Activated CD8-positive, alpha-beta memory T cell treated with anti-CD3 and anti-CD28 coated beads, Interleukin-2, amount 50 U/mL, for 1 hour (primary cell): ENCODE measurements around the gene RIC8A.
"Not testable (repeated sequence)": the region's sequence is repeated elsewhere in the genome, so short reads cannot be mapped to it uniquely, and the experiment has no call there.

Source experiments
- DNase-seq: peaks from one replicate; pipeline ENCODE4 v3.0.0-alpha.2; 2020; ENCODE audit errors: extremely low read depth

RIC8A gene

DNA sequence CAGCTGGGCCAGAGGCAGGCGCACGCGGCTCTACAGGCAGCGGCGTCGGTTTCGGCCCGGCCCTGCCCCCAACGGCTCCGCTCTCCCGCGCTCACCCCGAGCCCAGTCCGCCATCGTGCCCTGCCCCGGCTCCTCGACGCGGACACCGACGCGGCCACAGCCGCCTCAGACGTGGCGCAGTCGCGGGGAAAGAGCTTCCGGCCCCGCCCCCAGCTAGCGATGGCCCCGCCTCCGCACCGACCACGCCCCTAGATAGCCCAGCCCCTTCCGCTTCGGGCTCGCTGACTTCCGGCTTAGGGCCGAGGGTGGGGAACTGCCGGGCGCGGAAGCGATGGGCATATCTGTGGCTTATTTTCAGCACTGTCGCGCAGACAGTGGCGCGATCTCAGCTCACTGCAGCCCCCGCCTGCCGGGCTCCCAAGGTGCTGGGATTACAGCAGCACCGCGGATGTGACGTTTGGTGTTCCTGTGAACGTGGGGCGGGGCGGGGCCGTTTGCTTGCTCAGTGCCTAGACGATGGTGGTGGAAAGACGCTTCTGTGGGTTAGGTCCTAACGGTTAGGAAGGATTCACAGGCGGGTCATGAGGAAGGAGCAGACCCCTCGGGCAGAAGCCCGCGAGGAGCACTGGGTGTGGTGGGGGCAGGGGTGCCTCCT is at the start of gene RIC8A, which contains the start of gene BET1L:
RIC8A (plus strand) TSS at position 501 of the 655 bp plus-strand sequence. CDS start 1,147 bp downstream, outside the sequence.
BET1L (minus strand) TSS at position 192 of the 655 bp plus-strand sequence; CDS start at position 114, 78 bp downstream.
- DNase-seq = peak; percentile 96

DNA sequence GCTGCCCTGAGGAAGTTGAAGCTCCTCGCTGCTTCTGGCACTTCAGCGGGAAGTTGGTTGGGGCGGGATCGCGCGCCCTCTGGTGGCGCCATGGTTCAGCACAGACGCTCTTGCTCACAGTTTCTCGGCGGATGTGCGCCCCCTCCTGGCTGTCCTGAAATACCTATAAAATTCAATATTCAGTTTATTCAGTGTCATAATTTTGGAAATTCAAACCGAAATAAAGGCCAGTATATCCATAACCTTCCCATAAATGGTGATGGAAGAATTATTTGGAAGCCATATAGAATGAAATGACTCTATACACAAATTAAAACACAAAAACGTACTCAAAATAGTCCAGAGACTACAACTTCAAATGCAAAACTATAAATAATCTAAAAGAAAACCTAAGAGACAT is 27.3 kb upstream of the RIC8A start:
- DNase-seq = not testable (repeated sequence)

DNA sequence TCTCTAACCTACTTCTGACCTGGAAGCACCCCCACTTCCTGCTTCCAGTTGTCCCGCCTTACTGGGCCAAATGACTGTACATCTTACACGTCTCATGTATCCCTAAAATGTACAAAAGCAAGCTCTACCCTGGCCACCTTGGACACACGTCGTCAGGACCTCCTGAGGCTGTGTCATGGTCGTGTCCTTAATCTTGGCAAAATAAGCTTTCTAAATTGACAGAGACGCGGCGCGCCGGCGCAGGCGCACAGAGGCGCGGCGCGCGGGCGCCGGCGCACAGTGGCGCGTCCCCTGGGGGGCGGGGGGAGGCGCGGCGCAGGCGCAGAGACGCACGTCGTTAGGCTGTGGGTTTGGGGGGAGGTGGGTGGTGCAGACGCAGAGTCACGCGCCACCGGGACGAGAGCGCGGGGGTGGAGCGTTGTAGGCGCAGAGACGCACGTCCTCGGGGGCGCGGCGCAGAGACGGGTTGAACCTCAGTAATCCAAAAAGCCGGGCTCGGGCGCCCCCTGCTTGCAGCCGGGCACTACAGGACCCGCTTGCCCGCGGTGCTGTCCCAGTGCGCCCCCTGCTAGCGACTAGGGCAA is 18.2 kb upstream of the RIC8A start:
- not testable (repeated sequence) for DNase-seq

DNA sequence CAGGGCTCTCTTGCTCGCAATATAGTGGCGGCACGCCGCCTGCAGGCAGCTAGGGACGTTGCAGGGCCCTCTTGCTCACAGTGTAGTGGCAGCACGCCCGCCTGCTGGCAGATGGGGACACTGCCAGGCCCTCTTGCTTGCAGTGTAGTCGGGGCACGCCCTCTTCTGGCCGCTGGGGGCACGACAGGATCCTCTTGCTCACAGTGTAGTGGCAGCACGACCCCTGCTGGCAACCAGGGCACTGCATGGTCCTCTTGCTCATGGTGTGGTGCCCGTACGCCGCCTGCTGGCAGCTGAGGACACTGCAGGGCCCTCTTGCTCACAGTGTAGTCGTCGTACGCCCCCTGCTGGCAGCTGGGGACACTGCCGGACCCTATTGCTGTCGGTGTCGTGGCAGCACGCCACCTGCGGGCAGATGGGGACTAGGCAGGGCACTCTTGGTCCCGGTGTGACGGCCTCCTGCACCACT is 17.6 kb upstream of the RIC8A start:
- not testable (repeated sequence) for DNase-seq

DNA sequence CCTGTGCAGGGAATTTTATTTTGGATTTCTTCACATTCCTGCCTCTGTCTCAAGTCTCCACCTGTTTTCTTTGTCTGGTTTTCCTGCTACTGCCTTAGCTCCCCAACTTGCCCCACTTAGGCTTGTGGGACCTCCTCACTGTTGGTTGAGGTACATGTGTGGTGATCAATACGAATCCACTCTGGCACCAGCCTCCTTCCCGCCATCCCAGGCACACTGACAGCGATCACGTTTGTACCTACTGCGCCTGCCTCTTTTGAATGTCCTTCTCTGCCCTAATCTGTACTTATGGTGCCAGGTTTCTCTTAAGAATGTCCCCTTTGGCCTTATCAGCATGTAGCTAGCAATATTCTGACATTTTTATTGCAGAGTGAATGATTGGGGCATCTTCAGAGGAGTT is 17.0 kb upstream of the RIC8A start:
- not testable (repeated sequence) for DNase-seq

DNA sequence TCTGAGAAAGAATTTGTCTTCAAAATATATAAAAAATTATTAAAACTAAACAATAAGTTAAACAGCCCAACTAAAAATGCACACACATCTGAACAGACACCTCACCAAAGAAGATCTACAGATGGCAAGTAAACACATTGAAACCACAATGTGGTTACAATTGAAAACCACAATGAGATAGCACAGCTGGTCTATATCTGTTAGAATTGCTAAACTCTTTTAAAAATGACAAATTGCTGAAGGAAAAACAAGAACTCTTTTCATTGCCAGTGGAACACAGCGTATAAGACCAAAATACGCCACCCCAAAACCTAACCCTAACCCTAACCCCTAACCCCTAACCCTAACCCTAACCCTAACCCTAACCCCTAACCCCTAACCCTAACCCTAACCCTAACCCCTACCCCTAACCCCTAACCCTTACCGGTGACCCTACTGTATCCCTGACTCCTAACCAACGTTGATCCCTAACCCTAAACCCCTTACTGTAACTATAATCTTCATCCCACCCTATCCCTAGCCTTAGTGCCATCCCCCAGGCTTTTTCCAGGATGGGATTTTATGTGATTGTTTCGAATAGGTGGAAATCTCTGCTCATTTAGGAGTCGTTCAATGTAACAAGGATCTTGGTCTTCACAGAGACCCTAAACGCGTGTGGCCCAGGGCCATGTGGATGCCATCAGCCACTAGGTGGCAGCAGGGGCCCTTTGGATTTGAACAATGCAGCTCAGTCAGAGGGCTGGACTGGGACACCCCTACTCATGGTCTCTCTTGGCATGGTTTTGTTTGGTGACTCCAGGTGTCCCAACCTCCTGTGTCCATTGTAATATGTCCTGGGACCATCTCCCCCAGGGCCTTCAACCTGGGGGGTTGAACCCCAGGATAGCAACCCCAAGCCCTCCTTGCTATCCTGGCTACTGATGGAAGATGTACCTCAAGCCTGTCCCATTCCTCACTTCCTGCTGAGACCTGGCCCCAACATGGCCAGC is 15.7 kb upstream of the RIC8A start:
- DNase-seq = not testable (repeated sequence)

DNA sequence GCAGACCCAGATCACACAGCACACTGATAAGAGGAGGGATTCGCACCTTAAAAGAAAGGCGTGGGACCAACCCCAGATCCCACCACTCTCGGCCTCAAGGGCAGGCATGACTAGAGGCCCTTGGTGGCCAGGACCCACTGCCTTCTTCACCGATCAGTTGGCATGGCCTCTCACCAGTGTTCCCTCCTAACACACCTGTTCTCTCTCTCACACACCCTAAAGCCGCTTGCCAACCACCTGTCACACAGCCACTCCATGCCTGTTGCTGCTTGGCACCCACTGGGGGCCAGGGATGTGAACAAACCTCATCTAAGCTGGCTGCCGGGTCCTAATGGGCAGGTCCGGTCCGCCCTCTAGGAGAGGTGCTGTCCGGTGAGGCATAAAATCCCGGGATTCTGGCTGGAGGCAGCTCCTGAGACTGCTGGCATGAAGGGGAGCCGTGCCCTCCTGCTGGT is 14.8 kb upstream of the RIC8A start, which contains the start of gene SCGB1C1:
SCGB1C1 (plus strand) TSS at position 405 of the 455 bp plus-strand sequence; CDS start at position 427, 22 bp downstream.
- DNase-seq = not testable (repeated sequence)

DNA sequence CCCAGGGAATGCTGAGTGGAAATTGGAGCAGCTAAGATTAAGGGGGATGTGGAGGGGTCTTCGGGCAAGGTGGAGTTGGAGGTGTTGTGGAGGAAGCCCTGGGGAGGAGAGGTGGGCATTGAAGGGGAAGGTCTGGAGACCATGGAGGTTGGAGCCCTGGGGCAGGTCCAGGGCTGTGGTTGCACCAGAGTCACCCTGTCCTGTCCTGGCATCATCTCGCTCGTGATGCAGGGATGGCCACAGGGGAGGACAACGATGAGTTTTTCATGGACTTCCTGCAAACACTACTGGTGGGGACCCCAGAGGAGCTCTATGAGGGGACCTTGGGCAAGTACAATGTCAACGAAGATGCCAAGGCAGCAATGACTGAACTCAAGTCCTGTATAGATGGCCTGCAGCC is 14.0 kb upstream of the RIC8A start:
- DNase-seq = not testable (repeated sequence)

DNA sequence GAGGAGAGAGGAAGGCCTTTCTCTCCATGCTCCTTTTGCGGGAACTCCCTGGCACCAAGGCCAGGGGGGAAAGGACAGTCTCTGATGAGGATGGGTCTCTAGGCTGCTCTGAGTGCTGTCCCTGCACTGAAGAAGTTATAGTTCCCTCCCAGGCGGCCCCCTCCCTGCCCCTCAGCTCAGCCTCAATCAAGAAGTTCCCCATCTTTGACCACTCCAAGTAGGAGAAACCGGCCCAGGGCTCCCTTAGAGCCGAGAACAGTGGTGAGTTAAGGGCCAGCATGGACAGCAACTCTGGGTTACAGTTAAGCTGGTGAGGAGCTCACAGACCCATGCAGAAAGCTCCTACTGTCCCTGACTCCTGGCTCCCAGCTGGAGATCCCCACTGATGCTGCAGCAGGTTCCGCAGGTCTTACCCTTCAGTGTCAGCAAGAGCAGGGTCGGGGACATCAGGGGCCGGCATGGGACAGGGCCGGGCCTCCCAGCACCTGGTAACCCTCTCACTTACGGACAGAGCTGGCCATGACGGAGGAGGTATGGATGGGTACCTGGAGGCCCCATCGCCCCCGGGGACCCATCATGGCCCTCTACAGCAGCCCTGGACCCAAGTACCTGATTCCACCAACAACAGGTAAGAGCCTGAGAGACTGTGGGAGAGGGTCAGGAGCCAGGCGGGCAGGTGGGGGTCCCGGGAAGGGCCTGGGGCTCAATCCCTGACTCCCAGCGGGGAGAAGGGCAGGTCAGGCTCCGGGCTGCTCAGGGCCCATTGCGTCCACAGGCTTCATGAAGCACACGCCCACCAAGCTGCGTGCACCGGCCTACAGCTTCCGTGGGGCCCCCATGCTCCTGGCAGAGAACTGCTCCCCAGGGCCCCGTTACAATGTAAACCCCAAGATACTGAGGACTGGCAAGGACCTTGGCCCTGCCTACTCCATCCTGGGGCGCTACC is 10.4 kb upstream of the RIC8A start:
- no peak for DNase-seq

DNA sequence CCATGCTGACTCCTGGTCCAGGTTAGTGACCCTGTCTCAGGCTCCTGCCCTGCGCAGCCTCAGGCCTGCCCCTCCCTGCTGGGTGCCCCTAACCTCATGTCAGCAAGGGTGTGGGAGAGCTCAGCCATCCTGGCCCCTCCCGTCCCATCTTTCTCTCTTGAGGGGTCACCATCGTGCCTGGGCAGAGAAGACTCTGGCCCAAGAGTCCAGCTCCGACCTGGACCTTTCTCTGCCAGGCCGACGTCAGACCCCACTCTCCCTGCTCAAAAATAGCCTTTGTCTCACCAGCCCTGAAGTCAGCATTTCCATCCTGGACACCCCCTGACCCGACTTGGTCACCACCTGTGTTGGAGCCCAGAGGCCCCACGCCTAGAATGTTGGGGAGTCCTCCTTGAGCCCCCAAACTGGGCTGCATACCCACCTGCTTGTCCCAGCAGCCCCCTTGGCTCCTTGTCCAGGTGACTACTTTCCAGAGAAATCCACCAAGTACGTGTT is 9.7 kb upstream of the RIC8A start:
- no peak for DNase-seq

DNA sequence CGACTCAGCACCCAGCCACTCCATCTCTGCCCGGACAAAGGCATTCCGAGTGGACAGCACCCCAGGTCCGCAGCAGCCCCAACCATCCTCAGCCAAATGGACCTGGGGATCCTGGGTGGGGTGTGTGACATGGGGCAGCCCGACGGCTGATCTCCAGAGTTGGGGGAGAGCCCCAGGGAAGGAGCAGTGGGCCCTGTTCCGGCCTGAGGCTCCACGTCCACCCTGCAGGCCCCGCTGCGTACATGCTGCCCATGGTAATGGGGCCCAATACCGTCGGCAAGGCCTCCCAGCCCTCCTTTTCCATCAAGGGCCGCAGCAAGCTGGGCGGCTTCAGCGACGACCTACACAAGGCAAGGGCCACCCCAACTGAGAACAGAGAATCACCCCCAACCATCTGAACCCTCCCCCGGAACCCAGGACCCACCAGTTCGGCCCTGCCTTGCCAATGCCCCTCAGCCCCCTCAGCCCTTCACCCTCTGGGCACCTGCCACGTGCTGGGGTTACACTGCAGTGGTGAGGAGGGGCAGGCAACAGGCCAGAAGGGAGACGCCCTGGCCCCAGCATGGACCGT is 9.2 kb upstream of the RIC8A start:
- DNase-seq = no peak

DNA sequence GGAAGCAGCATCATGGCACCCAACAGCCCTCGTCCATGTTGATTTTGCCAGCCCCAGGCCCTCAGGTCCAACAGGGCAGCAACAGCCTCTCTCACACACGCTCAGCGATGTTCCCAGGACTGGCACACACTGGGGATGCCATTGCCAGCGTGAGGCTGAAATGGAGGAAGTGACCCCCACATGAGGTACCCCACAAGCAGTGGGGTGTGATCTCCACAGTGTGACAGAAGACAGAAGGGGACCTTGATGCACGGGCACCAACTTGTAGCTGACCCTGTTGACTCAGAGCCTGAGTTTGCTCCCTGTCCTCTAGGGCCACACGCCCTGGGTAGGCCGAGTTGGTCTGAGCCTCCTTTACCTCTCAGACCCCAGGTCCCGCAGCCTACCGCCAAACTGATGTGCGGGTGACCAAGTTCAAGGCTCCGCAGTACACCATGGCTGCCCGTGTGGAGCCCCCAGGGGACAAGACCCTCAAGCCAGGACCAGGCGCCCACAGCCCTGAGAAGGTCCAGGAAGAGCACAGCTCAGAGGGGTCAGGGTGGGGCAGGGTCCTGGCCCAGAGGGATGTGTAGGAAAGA is 8.4 kb upstream of the RIC8A start:
- DNase-seq = no peak

DNA sequence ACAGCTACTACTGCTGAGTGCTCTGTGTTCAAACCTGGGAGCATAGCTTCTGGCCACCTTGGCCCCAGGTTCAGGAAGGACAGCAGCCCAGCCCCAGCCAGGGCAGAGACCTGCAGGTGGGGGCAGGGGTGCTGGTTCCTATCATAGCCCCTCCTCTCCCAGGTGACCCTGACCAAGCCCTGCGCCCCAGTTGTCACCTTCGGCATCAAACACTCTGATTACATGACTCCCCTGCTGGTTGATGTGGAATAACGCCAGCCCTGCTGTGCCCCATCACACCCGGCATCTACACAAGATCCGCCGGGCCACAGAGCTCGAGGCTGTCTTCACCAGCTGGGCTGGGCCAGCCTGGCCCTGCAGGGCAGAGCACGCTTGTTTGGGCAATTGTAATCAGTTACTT is 7.7 kb upstream of the RIC8A start:
- no peak for DNase-seq

DNA sequence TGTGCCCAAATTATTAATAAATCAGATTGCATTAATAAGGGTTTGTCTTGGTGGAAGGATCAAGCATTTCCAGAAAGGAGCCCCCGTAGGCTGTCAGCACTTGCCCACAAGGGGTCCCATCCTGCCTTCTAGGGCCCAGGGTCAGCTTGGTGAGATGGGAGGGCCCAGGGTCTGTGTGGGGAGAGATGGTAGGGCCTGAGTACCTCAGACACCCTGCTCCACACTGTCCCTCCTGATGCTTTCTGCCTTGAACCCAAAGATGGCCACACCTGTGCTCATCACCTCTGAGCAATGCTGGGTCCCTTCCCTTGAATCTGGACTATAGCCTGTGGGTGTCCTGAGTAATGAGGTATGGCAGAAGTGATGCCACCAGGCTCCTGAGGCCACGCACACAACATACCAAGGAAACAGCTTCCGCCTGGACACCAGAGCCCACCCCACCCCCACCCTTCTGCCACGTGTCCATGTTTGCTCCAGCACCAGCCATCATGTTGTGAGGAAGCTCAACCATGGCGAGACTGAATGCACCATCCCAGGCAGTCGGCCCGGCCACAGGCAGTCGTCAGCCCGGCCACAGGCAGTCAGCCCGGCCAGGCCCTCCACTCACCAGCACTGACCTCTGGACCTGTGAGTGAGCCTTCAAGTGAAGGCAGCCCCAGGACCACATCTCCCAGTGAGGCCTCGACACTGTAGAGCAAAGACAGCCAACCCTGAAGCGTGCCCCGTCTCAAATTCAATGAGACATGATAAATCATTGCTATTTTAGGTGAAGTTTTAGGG is 7.1 kb upstream of the RIC8A start:
- DNase-seq = no peak

DNA sequence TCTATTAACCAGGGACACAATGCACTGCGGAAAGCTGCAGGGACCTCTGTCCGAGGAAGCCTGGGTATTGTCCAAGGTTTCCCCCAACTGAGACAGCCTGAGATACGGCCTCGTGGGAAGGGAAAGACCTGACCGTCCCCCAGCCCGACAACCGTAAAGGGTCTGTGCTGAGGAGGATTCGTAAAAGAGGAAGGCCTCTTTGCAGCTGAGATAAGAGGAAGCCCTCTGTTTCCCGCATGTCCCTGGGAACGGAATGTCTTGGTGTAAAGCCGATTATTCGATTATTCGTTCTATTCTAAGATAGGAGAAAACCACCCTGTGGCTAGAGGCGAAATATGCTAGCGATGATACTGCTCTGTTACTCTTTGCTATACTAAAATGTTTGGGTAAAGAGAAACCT is 5.5 kb upstream of the RIC8A start:
- no peak for DNase-seq

DNA sequence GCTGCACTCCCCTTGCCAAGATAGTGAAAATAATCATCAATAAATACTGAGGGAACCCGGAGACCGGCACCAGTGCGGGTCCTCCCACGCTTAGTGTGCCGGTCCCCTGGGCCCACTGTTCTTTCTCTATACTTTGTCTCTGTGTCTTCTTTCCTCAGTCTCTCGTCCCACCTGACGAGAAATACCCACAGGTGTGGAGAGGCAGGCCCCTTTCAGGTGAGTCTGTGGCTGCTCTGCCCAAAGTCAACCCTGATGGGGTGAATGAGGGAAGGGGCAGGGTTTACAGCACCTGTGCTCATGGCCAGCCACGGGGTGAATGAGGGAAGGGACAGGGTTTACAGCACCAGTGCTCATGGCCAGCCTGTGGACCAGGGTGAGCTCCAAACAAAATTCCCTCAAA is 5.0 kb upstream of the RIC8A start:
- DNase-seq = no peak

DNA sequence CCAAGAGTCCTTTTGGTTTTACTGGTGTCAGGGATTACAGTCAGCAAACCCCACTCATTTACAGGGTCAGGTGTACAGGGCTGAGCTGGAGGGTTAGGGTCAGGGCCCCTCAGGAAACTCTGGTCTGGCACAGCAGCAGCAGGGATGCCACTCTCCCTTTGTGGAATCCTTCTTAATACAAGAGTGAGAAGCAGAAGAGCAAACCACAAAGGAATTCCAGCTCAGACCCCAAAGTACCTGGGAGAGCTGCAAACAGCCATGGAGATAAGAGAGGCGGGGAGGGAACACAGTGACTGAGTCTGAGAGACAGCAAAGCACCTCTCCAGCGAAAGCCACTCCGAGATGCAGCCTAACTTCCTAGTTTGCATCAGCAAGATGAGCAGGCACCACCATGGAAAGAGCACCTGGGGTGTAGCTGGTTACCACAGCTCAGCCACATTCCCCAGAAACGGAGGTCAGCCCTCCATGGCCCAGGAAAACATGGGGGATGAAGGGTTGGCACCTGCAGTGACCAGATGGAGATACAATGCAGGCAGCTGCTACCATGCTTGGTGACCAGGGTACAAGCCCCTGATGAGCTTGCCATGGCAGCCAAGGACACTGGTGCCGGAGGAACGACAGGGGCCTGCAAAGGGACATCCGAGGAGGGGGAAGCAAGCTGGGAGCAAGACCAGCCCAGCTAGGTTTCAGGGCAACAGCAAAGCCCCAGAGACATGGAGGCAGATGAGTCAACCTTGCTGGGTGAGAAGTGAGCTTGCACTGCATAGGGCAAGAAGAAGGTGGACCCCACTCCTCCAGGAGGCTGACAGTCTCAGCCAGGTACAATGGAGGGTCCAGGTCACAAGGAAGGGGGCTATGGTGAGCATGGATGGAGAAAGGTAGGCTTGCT is 4.2 kb upstream of the RIC8A start:
- DNase-seq = no peak

DNA sequence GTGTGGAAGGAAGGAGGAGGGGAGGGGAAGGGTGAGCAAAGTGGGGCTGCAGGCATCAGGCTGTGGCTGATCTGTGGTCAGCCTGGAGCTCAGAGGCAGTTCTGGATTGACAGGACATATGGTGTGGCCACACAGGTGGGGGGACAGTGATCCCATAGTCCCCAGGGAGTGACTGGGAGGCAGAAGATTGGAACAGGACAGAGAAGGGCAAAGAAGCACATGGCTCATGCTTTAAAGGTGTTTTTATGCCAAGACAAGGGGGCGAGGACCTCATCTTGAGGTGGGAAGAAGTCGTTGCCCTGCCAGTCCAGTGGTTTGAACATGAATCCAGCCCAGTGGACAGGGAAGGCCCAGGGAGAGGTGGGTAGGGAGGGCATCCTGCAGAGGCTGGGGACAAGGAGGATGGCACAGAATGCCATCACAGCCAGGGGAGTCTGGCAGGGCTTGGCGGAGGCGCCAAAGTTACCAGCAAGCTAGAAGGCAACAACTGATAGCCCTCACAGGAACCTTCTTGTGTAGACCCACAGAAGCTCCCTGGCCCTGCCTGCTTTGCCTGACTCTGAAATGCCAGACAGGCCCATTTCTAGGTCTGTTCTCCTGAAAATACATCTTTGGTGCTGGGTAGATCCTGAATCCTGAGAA is 3.4 kb upstream of the RIC8A start:
- no peak for DNase-seq
